Naive thymus-derived CD4-positive, alpha-beta T cell (primary cell): ENCODE data around the gene GSX2. TPM values are rescaled to one million over a fixed set of nuclear protein-coding genes. Genes with fewer than 3 reads are reported as not detected.

Experiments used
- ATAC-seq: fragments of 150-1000 bp; cut with Tn5 transposase; 2 replicates; pipeline ENCODE4 v1.10.0; 2021; ENCODE audit warnings: mild to moderate bottlenecking, moderate library complexity
- CTCF ChIA-PET: fragments of 350-600 bp; sonication (Branson Sonifier 250); formaldehyde crosslinking; loops from one replicate; lab custom pipeline; 2021; ENCODE audit warnings: antibody characterized with exemption; lab: Charles Lee
- POLR2A ChIA-PET: fragments of 350-600 bp; sonication (Branson Sonifier 250); formaldehyde crosslinking; loops from one replicate; lab custom pipeline; 2021; ENCODE audit warnings: antibody characterized with exemption, inconsistent platforms; lab: Charles Lee
- DNase-seq, 9 donors: peaks; one replicate each; pipeline versions ENCODE4 v3.0.0 to v3.0.0-alpha.2; 2020 to 2022; ENCODE audit warnings: mixed read lengths in 1 of 9
- H3K27ac ChIP-seq: one replicate; pipeline ENCODE4 v1.7.0; 2013; ENCODE audit warnings: mild to moderate bottlenecking, low read depth, low read length, moderate library complexity
- H3K27me3 ChIP-seq, 2 donors: one replicate each; pipeline ENCODE4 v1.7.0; 2013; ENCODE audit warnings: low read length in 2 of 2, mild to moderate bottlenecking in 2 of 2, moderate library complexity in 2 of 2; ENCODE audit not compliant: control insufficient read depth in 2 of 2, insufficient read depth in 2 of 2
- H3K36me3 ChIP-seq, 3 experiments: 1 replicate in 2 of 3; 2 replicates in 1 of 3; pipeline ENCODE4 v1.7.0; 2013; ENCODE audit warnings: low read length in 3 of 3, mild to moderate bottlenecking in 3 of 3, moderate library complexity in 1 of 3; ENCODE audit not compliant: insufficient read depth in 3 of 3, control insufficient read depth in 2 of 3
- H3K4me1 ChIP-seq, 2 donors: one replicate each; pipeline ENCODE4 v1.7.0; 2013; ENCODE audit warnings: low read length in 2 of 2, mild to moderate bottlenecking in 2 of 2, moderate library complexity in 1 of 2; ENCODE audit not compliant: control insufficient read depth in 2 of 2, insufficient read depth in 2 of 2
- H3K4me3 ChIP-seq: 2 replicates; pipeline ENCODE4 v1.7.0; 2013; ENCODE audit warnings: mild to moderate bottlenecking, low read length
- H3K9me3 ChIP-seq, 3 experiments: 1 replicate in 2 of 3; 2 replicates in 1 of 3; pipeline ENCODE4 v1.7.0; 2013; ENCODE audit warnings: low read length in 3 of 3; ENCODE audit not compliant: control insufficient read depth in 2 of 3
- H3K27ac Mint-ChIP-seq, 9 donors: one replicate each; pipeline ENCODE4 v1.8.0; 2020 to 2022; ENCODE audit warnings: mixed read lengths in 9 of 9, mild to moderate bottlenecking in 8 of 9, moderate library complexity in 5 of 9, inconsistent platforms in 2 of 9
- H3K27me3 Mint-ChIP-seq, 5 donors: one replicate each; pipeline ENCODE4 v1.8.0; 2021 to 2022; ENCODE audit warnings: mixed read lengths in 5 of 5, mild to moderate bottlenecking in 1 of 5
- H3K36me3 Mint-ChIP-seq, 5 donors: one replicate each; pipeline ENCODE4 v1.8.0; 2020 to 2022; ENCODE audit warnings: mixed read lengths in 5 of 5, mild to moderate bottlenecking in 3 of 5, inconsistent platforms in 1 of 5
- H3K4me1 Mint-ChIP-seq, 7 donors: one replicate each; pipeline ENCODE4 v1.8.0; 2020 to 2022; ENCODE audit warnings: mixed read lengths in 7 of 7, mild to moderate bottlenecking in 3 of 7, inconsistent platforms in 1 of 7
- H3K4me3 Mint-ChIP-seq, 10 donors: one replicate each; pipeline ENCODE4 v1.8.0; 2020 to 2022; ENCODE audit warnings: mild to moderate bottlenecking in 10 of 10, mixed read lengths in 10 of 10, moderate library complexity in 6 of 10, inconsistent platforms in 2 of 10
- H3K9me3 Mint-ChIP-seq, 11 donors: one replicate each; pipeline ENCODE4 v1.8.0; 2020 to 2022; ENCODE audit warnings: mixed read lengths in 11 of 11, mild to moderate bottlenecking in 4 of 11, inconsistent platforms in 1 of 11, moderate library complexity in 1 of 11
- intact Hi-C, 2 donors: fragments of 100-400 bp; cut with micrococcal nuclease; formaldehyde crosslinking; loops; one replicate each; pipeline ENCODE4 v1.15.1; 2023
- polyA plus RNA-seq, 2 donors: library from polyadenylated mRNA; unstranded; fragments of 300-500 nt; fragmentation: Illumina TruSeq; gene quantifications; one replicate each; pipeline ENCODE4 v1.2.3, GENCODE V29; 2021
- total RNA-seq, 6 experiments: library from RNA in 5 of 6; stranded (reverse) in 5 of 6; gene quantifications; 1 replicate in 5 of 6; 2 replicates in 1 of 6; pipeline ENCODE4 v1.2.3 and lab custom pipeline; 2021 to 2026

GSX2 gene
- total and polyA plus RNA-seq, 7 experiments from 2014 or later, result not detected

GRCh38 chr4:54098375-54098774 lies 1.6 kb upstream of the GSX2 start:
- Mint-ChIP-seq H3K9me3 (peaks cover 0 to 2% (median 0%) of the 10 kb centered on the region in 11 donors), H3K4me3 (peak overlapping the region in 3 of 10 donors; percentile 68 to 76 (median 73)), H3K36me3 (peaks cover 0 to 12% (median 0%) of the 10 kb centered on the region in 5 donors), H3K4me1 (peaks cover 23 to 53% (median 41%) of the 10 kb centered on the region in 7 donors), H3K27me3 (peaks cover 78 to 94% (median 90%) of the 10 kb centered on the region in 5 donors), H3K27ac (no peak overlapping the region)
- ATAC-seq, result no peak
- intact Hi-C loops, result loop anchor here (5.0 to 10.0 kb wide), 3 partner anchors 166 to 846 kb away; partner anchors contain the start of gene SCFD2 (in 1 of the 2)
- no peak overlapping the region for H3K4me3 ChIP-seq
- peaks cover 20 to 24% of the 10 kb centered on the region in 2 donors for H3K4me1 ChIP-seq
- no peak for DNase-seq
- H3K27me3 ChIP-seq, result peaks cover 26 to 54% of the 10 kb centered on the region in 2 donors
- H3K9me3 ChIP-seq, result no peaks in the 10 kb centered on the region
- H3K27ac ChIP-seq, result no peak overlapping the region
- H3K36me3 ChIP-seq, result no peaks in the 10 kb centered on the region
- ChIA-PET POLR2A (interaction anchor here (0.5 kb wide), 1 partner anchor 1379 kb away, joined by 5 read pairs; no protein-coding TSS in a partner anchor), CTCF (interaction anchor here (1.3 kb wide), 1 partner anchor 10 kb away, joined by 4 read pairs; no protein-coding TSS in a partner anchor)

- intact Hi-C loops, result loop anchor here (5.0 to 10.0 kb wide), 3 partner anchors 167 to 845 kb away; partner anchors contain the start of gene SCFD2 (in 1 of the 2)
- H3K4me3 ChIP-seq, result no peak overlapping the region
- no peaks in the 10 kb centered on the region for H3K36me3 ChIP-seq
- peak overlapping the region; percentile 46 to 77 (median 70) for H3K4me3 Mint-ChIP-seq
- no peaks in the 10 kb centered on the region for H3K9me3 ChIP-seq
- H3K27me3 Mint-ChIP-seq, result peaks cover 74 to 93% (median 88%) of the 10 kb centered on the region in 5 donors
- ATAC-seq (peak; percentile 5), DNase-seq (no peak)
- peaks cover 0 to 12% (median 0%) of the 10 kb centered on the region in 5 donors for H3K36me3 Mint-ChIP-seq
- peak overlapping the region in 1 of 9 donors; percentile 38 for H3K27ac Mint-ChIP-seq
- ChIA-PET CTCF (no interaction called here), POLR2A (no interaction called here)
- peaks cover 0 to 2% (median 0%) of the 10 kb centered on the region in 11 donors for H3K9me3 Mint-ChIP-seq
- peaks cover 20 to 24% of the 10 kb centered on the region in 2 donors for H3K4me1 ChIP-seq
- peaks cover 22 to 46% of the 10 kb centered on the region in 2 donors for H3K27me3 ChIP-seq
- H3K27ac ChIP-seq, result no peak overlapping the region
- H3K4me1 Mint-ChIP-seq, result peaks cover 19 to 47% (median 33%) of the 10 kb centered on the region in 7 donors
Measured at GRCh38 chr4:54099287-54099747, 646 bp upstream of the GSX2 start.

GRCh38 chr4:54100595-54101189 lies 729 bp downstream of the GSX2 start:
- H3K27ac Mint-ChIP-seq, result peak overlapping the region in 1 of 9 donors; percentile 56
- peak; percentile 49 for ATAC-seq

GRCh38 chr4:54101190-54102041 lies 1.5 kb downstream of the GSX2 start:
- Histone ChIP-seq H3K27me3 (peaks cover 22 to 46% of the 10 kb centered on the region in 2 donors), H3K4me1 (peaks cover 20 to 24% of the 10 kb centered on the region in 2 donors), H3K27ac (no peak overlapping the region), H3K4me3 (peak overlapping the region; percentile 38), H3K36me3 (no peaks in the 10 kb centered on the region), H3K9me3 (no peaks in the 10 kb centered on the region)
- Mint-ChIP-seq H3K4me1 (peaks cover 19 to 45% (median 33%) of the 10 kb centered on the region in 7 donors), H3K27ac (peak overlapping the region in 1 of 9 donors; percentile 56), H3K4me3 (peak overlapping the region; percentile 33 to 81 (median 72)), H3K27me3 (peaks cover 74 to 89% (median 82%) of the 10 kb centered on the region in 5 donors), H3K36me3 (peaks cover 0 to 8% (median 0%) of the 10 kb centered on the region in 5 donors), H3K9me3 (peaks cover 0 to 2% (median 0%) of the 10 kb centered on the region in 11 donors)
- intact Hi-C loops, result loop anchor here (1.0 to 10.0 kb wide), 4 partner anchors 7 to 907 kb away; no protein-coding TSS in a partner anchor
- DNase-seq (no peak), ATAC-seq (no peak)
- CTCF ChIA-PET, result no interaction called here
- POLR2A ChIA-PET, result no interaction called here

More at GRCh38 chr4:54100595-54101189, 729 bp downstream of the GSX2 start:
- intact Hi-C loops, result loop anchor here in 1 of 2 donors (1.0 to 10.0 kb wide), 3 partner anchors 8 to 906 kb away; no protein-coding TSS in a partner anchor
- H3K27ac ChIP-seq, result no peak overlapping the region
- CTCF ChIA-PET, result no interaction called here
- H3K4me3 Mint-ChIP-seq, result peak overlapping the region; percentile 33 to 81 (median 72)
- H3K4me1 ChIP-seq, result peaks cover 20 to 24% of the 10 kb centered on the region in 2 donors
- POLR2A ChIA-PET, result no interaction called here
- peaks cover 0 to 12% (median 0%) of the 10 kb centered on the region in 5 donors for H3K36me3 Mint-ChIP-seq
- peaks cover 0 to 2% (median 0%) of the 10 kb centered on the region in 11 donors for H3K9me3 Mint-ChIP-seq
- H3K36me3 ChIP-seq, result no peaks in the 10 kb centered on the region
- no peaks in the 10 kb centered on the region for H3K9me3 ChIP-seq
- H3K4me1 Mint-ChIP-seq, result peaks cover 19 to 50% (median 33%) of the 10 kb centered on the region in 7 donors
- peak overlapping the region; percentile 38 for H3K4me3 ChIP-seq
- peaks cover 78 to 91% (median 86%) of the 10 kb centered on the region in 5 donors for H3K27me3 Mint-ChIP-seq
- DNase-seq, result peak in 1 of 9 donors; percentile 28
- H3K27me3 ChIP-seq, result peaks cover 22 to 41% of the 10 kb centered on the region in 2 donors

- H3K4me1 ChIP-seq, result peaks cover 20 to 24% of the 10 kb centered on the region in 2 donors
- Mint-ChIP-seq H3K9me3 (no peaks in the 10 kb centered on the region), H3K4me1 (peaks cover 22 to 53% (median 39%) of the 10 kb centered on the region in 7 donors), H3K4me3 (peak overlapping the region in 4 of 10 donors; percentile 8 to 76 (median 30)), H3K36me3 (peaks cover 0 to 8% (median 0%) of the 10 kb centered on the region in 5 donors), H3K27me3 (peaks cover 73 to 88% (median 80%) of the 10 kb centered on the region in 5 donors), H3K27ac (peak overlapping the region in 1 of 9 donors; percentile 11)
- H3K4me3 ChIP-seq, result no peak overlapping the region
- intact Hi-C loops, result loop anchor here (1.0 to 10.0 kb wide), 2 partner anchors 8 to 908 kb away; no protein-coding TSS in a partner anchor
- peaks cover 20 to 45% of the 10 kb centered on the region in 2 donors for H3K27me3 ChIP-seq
- no peaks in the 10 kb centered on the region for H3K9me3 ChIP-seq
- CTCF ChIA-PET, result no interaction called here
- H3K27ac ChIP-seq, result no peak overlapping the region
- H3K36me3 ChIP-seq, result no peaks in the 10 kb centered on the region
- POLR2A ChIA-PET, result interaction anchor here (0.8 kb wide), 1 partner anchor 886 kb away, joined by 3 read pairs; no protein-coding TSS in a partner anchor
- ATAC-seq, result no peak
- no peak for DNase-seq
Measured at GRCh38 chr4:54102531-54103106, 2.7 kb downstream of the GSX2 start.
